SJSA1 (cell line): ENCODE data around the gene ZC3H18. TPM values are rescaled to one million over a fixed set of nuclear protein-coding genes. Genes with fewer than 3 reads are reported as not detected.

Experiments used
- DNase-seq, 2 experiments: peaks; one replicate each; pipeline ENCODE4 v3.0.0-alpha.2; 2015 to 2020; ENCODE audit warnings: low spot score in 2 of 2, low read depth in 1 of 2
- H3K27ac ChIP-seq: fragments of 250-450 bp; sonication (Bioruptor Pico); 2 replicates; pipeline ENCODE4 v1.5.1; 2020; ENCODE audit warnings: mild to moderate bottlenecking, moderate library complexity
- H3K27me3 ChIP-seq: fragments of 250-450 bp; sonication (Bioruptor Pico); replicated peaks from 2 replicates; pipeline ENCODE4 v1.5.1; 2020; ENCODE audit warnings: mild to moderate bottlenecking, moderate library complexity
- H3K36me3 ChIP-seq: fragments of 250-450 bp; sonication (Bioruptor Pico); 2 replicates; pipeline ENCODE4 v1.5.1; 2020; ENCODE audit warnings: mild to moderate bottlenecking
- H3K4me1 ChIP-seq: fragments of 250-450 bp; sonication (Bioruptor Pico); replicated peaks from 2 replicates; pipeline ENCODE4 v1.6.1; 2021; ENCODE audit warnings: mild to moderate bottlenecking
- H3K4me3 ChIP-seq: fragments of 250-450 bp; sonication (Bioruptor Pico); 2 replicates; pipeline ENCODE4 v1.5.1; 2020; ENCODE audit warnings: mild to moderate bottlenecking
- H3K9me3 ChIP-seq: fragments of 250-450 bp; sonication (Bioruptor Pico); replicated peaks from 2 replicates; pipeline ENCODE4 v1.5.1; 2020; ENCODE audit warnings: mild to moderate bottlenecking
- total RNA-seq: library from RNA; depleted of rRNA; stranded (reverse); fragments of >200 nt; shearing (Covaris generic); gene quantifications from 2 replicates; pipeline ENCODE4 v1.2.3, GENCODE V29; 2014

The ZC3H18 gene
- total RNA-seq, 1 experiment from 2014 or later = 14.6 TPM

GRCh38 chr16:88550246-88550661, 19.9 kb upstream of the ZC3H18 start:
- no peak overlapping the region for H3K4me3 ChIP-seq
- peaks cover 14% of the 10 kb centered on the region for H3K27me3 ChIP-seq
- no peaks in the 10 kb centered on the region for H3K9me3 ChIP-seq
- no peaks in the 10 kb centered on the region for H3K36me3 ChIP-seq
- no peak for DNase-seq
- no peaks in the 10 kb centered on the region for H3K4me1 ChIP-seq
- H3K27ac ChIP-seq = no peak overlapping the region

GRCh38 chr16:88552166-88552565, 18.0 kb upstream of the ZC3H18 start:
- Histone ChIP-seq H3K9me3 (peaks cover 11% of the 10 kb centered on the region), H3K27me3 (peaks cover 8% of the 10 kb centered on the region), H3K4me3 (no peak overlapping the region), H3K4me1 (no peaks in the 10 kb centered on the region), H3K36me3 (no peaks in the 10 kb centered on the region), H3K27ac (no peak overlapping the region)
- no peak for DNase-seq

- H3K4me1 ChIP-seq = no peaks in the 10 kb centered on the region
- no peaks in the 10 kb centered on the region for H3K36me3 ChIP-seq
- peaks cover 8% of the 10 kb centered on the region for H3K27me3 ChIP-seq
- no peak for DNase-seq
- no peak overlapping the region for H3K4me3 ChIP-seq
- peaks cover 11% of the 10 kb centered on the region for H3K9me3 ChIP-seq
- no peak overlapping the region for H3K27ac ChIP-seq
Observed at GRCh38 chr16:88552815-88553214, 17.4 kb upstream of the ZC3H18 start.

- H3K27me3 ChIP-seq = peaks cover 8% of the 10 kb centered on the region
- H3K9me3 ChIP-seq = peaks cover 11% of the 10 kb centered on the region
- H3K36me3 ChIP-seq = no peaks in the 10 kb centered on the region
- no peak for DNase-seq
- no peak overlapping the region for H3K27ac ChIP-seq
- no peaks in the 10 kb centered on the region for H3K4me1 ChIP-seq
- H3K4me3 ChIP-seq = no peak overlapping the region
Observed at GRCh38 chr16:88553739-88554138, 16.5 kb upstream of the ZC3H18 start.

GRCh38 chr16:88554711-88555264, 15.4 kb upstream of the ZC3H18 start:
- Histone ChIP-seq H3K36me3 (no peaks in the 10 kb centered on the region), H3K4me3 (no peak overlapping the region), H3K27ac (no peak overlapping the region), H3K4me1 (no peaks in the 10 kb centered on the region), H3K27me3 (peaks cover 3% of the 10 kb centered on the region; the same call in 1 of the 2 replicates), H3K9me3 (peaks cover 11% of the 10 kb centered on the region)
- peak in 1 of 2 experiments; percentile 46 for DNase-seq

- Histone ChIP-seq H3K4me3 (no peak overlapping the region), H3K4me1 (no peaks in the 10 kb centered on the region)
- DNase-seq = no peak
Observed at GRCh38 chr16:88556294-88556988, 13.8 kb upstream of the ZC3H18 start.

GRCh38 chr16:88558457-88559442, 11.5 kb upstream of the ZC3H18 start:
- DNase-seq = peak; percentile 33 to 69
- peaks cover 6% of the 10 kb centered on the region for H3K4me1 ChIP-seq
- H3K4me3 ChIP-seq = no peak overlapping the region
- H3K36me3 ChIP-seq = no peaks in the 10 kb centered on the region
- H3K9me3 ChIP-seq = peaks cover 11% of the 10 kb centered on the region
- no peak overlapping the region for H3K27ac ChIP-seq
- no peaks in the 10 kb centered on the region; the same call in 1 of the 2 replicates for H3K27me3 ChIP-seq

More at GRCh38 chr16:88556294-88556988, 13.8 kb upstream of the ZC3H18 start:
- no peaks in the 10 kb centered on the region for H3K36me3 ChIP-seq
- H3K9me3 ChIP-seq = peaks cover 11% of the 10 kb centered on the region
- peaks cover 3% of the 10 kb centered on the region; the same call in 1 of the 2 replicates for H3K27me3 ChIP-seq
- no peak overlapping the region for H3K27ac ChIP-seq

GRCh38 chr16:88560714-88561484, 9.3 kb upstream of the ZC3H18 start:
- no peak for DNase-seq

GRCh38 chr16:88561485-88562359, 8.5 kb upstream of the ZC3H18 start:
- Histone ChIP-seq H3K27ac (no peak overlapping the region), H3K9me3 (peaks cover 2% of the 10 kb centered on the region; the same call in 1 of the 2 replicates), H3K36me3 (no peaks in the 10 kb centered on the region), H3K4me3 (peak overlapping the region; percentile 27), H3K4me1 (peaks cover 6% of the 10 kb centered on the region), H3K27me3 (no peaks in the 10 kb centered on the region; the same call in 1 of the 2 replicates)
- peak in 1 of 2 experiments; percentile 42 for DNase-seq

More at GRCh38 chr16:88560714-88561484, 9.3 kb upstream of the ZC3H18 start:
- Histone ChIP-seq H3K9me3 (peaks cover 10% of the 10 kb centered on the region), H3K27me3 (no peaks in the 10 kb centered on the region; the same call in 1 of the 2 replicates), H3K27ac (no peak overlapping the region), H3K4me3 (no peak overlapping the region), H3K36me3 (no peaks in the 10 kb centered on the region), H3K4me1 (peaks cover 6% of the 10 kb centered on the region)

- no peak for DNase-seq
- Histone ChIP-seq H3K9me3 (no peaks in the 10 kb centered on the region), H3K4me1 (peaks cover 13% of the 10 kb centered on the region), H3K27me3 (no peaks in the 10 kb centered on the region), H3K27ac (no peak overlapping the region), H3K36me3 (no peaks in the 10 kb centered on the region; the same call in 1 of the 2 replicates), H3K4me3 (no peak overlapping the region)
Observed at GRCh38 chr16:88566158-88566557, 4.0 kb upstream of the ZC3H18 start.

GRCh38 chr16:88568710-88569613, 1.2 kb upstream of the ZC3H18 start:
- no peak for DNase-seq
- Histone ChIP-seq H3K27me3 (no peaks in the 10 kb centered on the region), H3K9me3 (no peaks in the 10 kb centered on the region), H3K4me1 (peaks cover 15% of the 10 kb centered on the region), H3K27ac (no peak overlapping the region), H3K4me3 (peak overlapping the region; percentile 81), H3K36me3 (peaks cover 22% of the 10 kb centered on the region)
